Measurements from ENCODE around the gene MTFR2. TPM values are rescaled to one million over a fixed set of nuclear protein-coding genes. Genes with fewer than 3 reads are reported as not detected.

The MTFR2 gene
- total RNA-seq = 1.2 and 2.6 TPM in 2 replicates

GRCh38 chr6:136249811-136250685 lies at the start of gene MTFR2:
TSS of gene MTFR2 (minus strand) at chr6:136250311. CDS start at chr6:136249099, 1,212 bp downstream.
- DNase-seq (ENCODE audit: low read depth) = peak; percentile 99

GRCh38 chr6:136294621-136295020 lies 44.5 kb upstream of the MTFR2 start:
- DNase-seq (ENCODE audit: low read depth) = no peak

- DNase-seq (ENCODE audit: low read depth) = peak; percentile 75
These were observed 40.4 kb upstream of the MTFR2 start for GRCh38 chr6:136290410-136291010.

DNA sequence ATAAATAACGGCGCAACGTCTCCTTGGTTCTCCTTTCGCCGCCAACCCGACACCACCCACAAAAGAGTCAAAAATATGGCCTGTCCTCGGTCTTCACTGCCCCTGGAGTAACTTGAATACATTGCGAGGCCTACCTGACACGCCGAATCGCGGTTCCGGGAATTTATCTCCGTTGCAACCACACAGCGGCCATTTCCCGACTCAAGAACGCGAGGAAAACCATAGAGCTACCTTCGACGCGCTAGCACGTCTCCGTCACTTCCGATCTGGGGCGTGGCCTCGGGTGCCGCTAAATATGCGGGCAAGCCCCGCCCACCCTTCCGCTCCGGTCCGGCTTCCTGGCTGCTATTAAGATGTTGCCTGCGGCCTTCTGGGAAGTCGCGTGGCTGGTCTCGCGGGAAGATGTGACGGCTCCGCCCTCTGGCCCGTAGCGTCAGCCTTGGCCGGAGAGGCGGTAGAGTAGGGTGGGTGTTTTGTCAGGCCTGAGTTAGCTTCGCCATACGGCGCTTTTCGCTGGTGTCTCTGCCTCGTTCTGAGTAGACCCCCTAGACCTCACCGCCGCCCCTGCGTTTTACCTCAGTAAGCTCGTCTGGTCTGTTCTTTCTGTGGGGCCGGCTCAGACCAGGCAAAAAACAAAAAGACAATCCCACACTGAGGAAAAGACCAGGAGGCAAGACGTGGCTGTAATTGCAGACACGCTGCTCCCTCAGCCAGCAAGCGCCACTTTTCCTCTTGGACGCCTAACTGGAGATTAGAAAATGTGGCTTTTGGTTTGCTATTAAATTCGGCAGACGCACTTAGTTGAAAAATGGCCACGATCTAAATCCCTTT lies 39.7 kb upstream of the MTFR2 start, which contains the start of gene BCLAF1:
TSS of gene BCLAF1 (minus strand) at position 268 of the 831 bp plus-strand sequence. CDS start 9,980 bp downstream, outside the sequence.
- peak; percentile 96 for DNase-seq (ENCODE audit: low read depth)

DNA sequence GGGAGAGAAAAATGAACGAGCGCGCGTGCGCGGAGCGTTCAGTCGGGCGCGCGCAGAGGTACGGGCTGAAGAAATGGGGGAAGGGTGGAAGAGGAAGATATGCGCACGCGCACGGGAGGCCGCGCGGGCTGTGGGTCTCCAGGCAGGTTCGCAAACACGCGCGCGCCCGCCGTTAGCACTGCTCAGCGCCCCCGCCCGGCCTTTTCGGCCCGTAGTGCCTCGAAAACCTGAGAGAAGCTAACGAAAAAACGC lies 39.1 kb upstream of the MTFR2 start:
- DNase-seq (ENCODE audit: low read depth) = peak; percentile 63

DNA sequence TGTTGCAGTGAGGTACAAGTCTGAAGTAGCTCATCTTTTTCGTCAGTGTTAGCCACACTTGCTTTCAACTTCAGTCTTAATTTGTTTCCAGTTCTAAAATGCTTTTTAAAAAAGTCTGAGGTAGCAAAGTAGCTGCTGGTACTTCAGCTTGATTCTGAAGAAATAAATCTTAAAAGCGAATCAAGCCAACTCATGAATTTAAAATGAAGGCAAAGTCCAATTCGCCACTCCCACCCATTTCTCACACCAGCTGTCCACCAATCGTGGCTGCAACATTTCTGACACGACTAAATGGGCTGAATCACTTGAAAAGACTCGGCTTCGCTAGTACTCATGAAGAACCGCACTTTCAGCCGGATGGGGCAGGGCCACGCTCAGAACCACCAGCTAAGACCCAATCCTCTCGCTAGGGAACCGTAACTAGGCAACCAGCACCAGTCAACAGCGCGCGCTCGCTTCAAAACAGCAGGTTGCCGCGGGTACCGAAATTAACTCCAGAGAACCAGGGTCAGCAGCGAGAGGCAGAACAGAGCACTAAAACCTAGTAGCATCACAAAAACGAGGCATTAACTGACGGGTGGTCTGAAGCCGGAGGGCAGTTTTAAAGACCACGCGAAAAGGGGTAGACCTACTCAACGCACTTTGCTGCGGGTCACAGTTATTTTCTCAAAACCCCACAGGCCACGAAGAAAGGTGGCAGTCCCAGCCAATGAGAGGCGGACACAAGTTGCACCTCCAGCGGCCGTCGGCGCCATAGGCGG lies 38.6 kb upstream of the MTFR2 start:
- DNase-seq (ENCODE audit: low read depth) = peak; percentile 98

DNA sequence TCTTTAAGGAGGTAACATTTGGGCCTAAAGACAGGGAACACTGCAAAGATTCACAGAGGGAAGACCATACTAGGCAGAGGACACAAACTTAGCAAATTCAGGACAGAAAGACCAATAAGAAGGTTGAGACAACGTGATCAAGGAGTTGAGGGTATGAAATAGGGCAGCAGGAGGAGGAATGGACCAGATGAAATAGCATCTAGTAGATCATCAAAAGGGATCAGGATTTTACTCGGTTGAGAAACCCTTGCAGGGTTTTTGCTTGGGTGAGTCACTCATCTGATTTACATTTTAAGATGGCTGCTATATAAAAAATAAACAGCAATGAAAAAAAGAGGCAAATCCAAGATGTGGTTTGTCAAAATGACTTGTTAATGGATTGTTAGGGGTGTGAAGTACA lies 34.8 kb upstream of the MTFR2 start:
- DNase-seq (ENCODE audit: low read depth) = peak; percentile 75

DNA sequence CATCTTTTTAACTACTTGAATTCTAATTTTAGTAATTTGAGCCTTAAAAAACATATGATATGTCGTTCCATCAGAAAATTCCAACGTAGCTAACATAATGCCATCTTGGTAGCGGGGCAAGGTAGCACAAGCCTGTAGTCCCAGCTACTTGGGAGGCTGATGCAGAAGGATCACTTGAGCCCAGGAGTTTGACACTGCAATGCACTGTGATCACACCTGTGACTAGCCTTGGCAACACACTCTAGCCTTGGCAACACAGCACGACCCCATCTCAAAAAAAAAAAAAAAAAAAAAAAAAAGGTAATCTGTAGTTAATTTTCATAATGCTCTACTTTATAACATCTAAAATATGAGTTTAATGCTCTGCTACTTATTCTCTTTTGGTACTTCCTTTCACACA lies 32.8 kb upstream of the MTFR2 start:
- no peak for DNase-seq (ENCODE audit: low read depth)

- no peak for DNase-seq (ENCODE audit: low read depth)
These were observed 30.0 kb upstream of the MTFR2 start for GRCh38 chr6:136280032-136280609.

GRCh38 chr6:136274062-136274461 lies 24.0 kb upstream of the MTFR2 start:
- no peak for DNase-seq (ENCODE audit: low read depth)

- no peak for DNase-seq (ENCODE audit: low read depth)
These were observed 15.0 kb upstream of the MTFR2 start for GRCh38 chr6:136265101-136265500.

DNA sequence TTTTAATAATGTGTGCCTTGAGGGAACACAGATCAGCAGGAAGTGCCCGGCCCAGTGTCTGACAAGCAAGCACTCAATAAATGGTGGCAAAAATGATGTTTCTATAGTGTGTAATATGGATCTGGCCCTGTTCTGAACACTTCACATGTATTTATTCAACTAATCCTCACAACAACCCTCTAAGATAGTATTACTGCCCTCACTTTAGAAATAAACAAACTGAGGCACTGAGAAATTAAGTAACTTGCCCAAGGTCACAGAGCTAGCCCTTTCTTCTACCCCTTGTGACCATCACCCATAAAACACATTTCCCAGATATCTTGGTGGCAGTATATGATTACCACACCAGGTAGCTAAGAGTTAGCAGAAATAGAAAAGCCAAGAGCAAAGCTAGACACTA lies 12.8 kb upstream of the MTFR2 start:
- no peak for DNase-seq (ENCODE audit: low read depth)

DNA sequence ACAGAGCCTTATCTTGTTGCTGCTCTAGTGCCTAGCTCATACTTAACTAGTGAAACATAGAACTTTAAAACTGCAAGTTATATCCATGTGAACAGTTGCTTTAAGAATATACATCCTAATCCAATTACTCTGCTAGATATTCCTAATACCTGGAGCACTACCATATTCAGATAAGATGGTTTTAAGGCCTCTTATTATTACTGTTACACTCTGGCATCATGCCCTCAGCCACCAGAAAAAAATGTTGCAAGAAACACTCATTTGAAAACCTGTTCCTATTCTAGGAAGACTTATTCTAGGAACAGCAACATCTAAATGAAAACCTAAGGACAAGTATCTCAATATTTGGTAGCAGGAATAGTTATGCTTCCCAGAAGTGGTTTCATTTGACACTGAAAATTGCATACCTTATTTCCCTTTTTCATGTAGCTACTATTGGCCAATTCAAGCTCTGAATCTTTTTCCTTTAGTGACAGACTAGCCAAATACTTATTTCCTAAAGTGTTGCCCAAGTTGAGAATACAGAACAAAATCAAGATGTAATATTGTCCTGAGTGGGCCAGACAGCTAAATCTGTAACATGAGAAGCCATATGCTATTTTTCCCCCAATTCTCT lies 4.8 kb upstream of the MTFR2 start:
- DNase-seq (ENCODE audit: low read depth) = no peak

DNA sequence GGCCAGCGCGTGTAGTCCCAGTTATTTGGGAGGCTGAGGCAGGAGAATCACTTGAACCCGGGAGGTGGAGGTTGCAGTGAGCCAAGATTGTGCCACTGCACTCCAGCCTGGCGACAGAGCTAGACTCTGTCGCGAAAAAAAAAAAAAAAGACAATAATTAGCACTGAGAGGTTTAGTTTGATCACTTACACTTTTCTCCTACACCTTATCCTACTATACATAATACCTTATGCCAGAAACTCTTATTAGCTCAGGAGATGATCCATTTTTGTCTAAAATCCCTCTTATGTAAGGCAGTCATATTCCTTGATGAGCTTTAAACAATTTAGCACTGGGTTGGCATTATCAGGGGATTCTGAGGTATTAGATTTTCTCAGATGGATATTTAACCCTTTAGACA lies 3.6 kb upstream of the MTFR2 start:
- DNase-seq (ENCODE audit: low read depth) = no peak

DNA sequence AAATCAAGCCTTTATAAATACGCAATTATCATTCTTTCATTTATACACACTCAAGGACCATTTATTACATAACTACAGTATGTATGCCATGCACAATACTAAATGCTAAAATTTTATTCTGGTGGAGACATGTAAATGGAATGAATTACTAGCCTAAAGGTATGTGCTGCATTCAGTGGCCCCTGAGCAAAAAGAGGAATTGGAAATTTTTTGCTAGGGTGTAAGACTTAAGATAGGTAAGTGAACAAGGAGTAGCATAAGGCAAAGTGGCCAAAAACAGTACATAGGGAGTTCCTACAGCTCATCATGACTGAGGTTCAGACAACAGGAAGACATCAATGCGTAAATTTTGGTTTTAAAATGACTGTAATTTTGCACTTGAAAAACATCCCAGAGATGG lies 2.3 kb upstream of the MTFR2 start:
- no peak for DNase-seq (ENCODE audit: low read depth)

DNA sequence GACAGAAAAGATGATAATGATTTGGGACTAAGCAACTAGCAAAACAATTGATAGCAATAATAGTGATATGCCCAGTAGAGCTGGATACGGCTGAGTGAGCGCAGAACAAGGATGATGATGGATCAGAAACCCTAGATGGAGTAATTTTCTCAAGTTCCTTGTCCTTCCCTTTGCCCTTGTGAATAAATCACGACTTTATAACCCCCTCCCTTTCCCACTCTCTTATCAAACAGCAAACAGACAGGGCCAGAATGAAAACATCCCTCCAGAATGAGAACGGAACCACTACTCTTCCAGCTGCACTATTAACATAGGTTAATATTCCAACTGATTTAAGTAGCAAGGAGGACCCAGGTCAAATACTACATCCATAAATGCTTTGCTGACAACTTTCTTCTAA lies 1.3 kb upstream of the MTFR2 start:
- no peak for DNase-seq (ENCODE audit: low read depth)

DNA sequence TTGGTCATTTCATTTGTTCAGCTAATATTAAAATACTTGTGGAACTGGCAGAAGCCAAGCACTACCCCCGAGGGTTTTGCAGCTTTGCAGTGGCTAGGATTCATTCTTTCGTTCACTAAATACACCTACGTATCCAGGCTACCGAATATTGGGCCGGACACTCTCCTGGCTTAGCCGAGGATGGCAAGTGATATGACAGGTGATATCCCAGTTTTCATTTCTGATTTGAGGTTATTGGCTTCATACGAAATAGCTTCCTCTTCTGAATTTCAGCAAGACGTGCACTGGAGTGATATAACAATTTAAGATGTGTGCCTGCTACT lies 536 bp upstream of the MTFR2 start:
- DNase-seq (ENCODE audit: low read depth) = peak; percentile 21

GRCh38 chr6:136249336-136249735 lies 775 bp downstream of the MTFR2 start:
- no peak for DNase-seq (ENCODE audit: low read depth)

DNA sequence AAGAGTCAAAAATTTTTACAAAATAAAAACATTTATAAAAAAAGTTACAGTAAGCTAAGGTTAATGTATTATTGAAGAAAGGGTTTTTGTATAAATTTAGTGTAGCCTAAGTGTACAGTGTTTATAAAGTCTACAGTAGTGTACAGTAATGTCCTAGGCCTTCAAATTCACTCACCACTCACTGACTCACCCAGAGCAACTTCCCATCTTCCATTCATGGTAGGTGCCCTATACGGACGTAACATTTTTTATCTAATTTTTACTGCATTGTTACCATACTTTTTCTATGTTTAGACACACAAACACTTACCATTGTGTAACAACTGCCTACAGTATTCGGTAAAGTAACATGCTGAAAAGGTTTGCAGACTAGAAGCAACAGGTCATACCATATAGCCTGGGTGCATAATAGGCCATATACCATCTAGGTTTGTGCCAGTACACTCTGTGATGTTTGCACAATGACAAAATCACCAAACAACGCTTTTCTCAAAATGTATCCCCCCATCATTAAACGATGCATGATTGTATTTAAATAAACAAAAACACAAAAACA lies 6.0 kb downstream of the MTFR2 start:
- no peak for DNase-seq (ENCODE audit: low read depth)

- DNase-seq (ENCODE audit: low read depth) = no peak
These were observed 13.4 kb downstream of the MTFR2 start for GRCh38 chr6:136236466-136237293.
